Breast epithelium (tissue), 4 donors: ENCODE data around the gene PSMD12. TPM values are rescaled to one million over a fixed set of nuclear protein-coding genes. Genes with fewer than 3 reads are reported as not detected.
"Not testable (repeated sequence)": the region's sequence is repeated elsewhere in the genome, so short reads cannot be mapped to it uniquely, and the experiment has no call there.

Experiments
- DNase-seq, 2 donors: peaks; one replicate each; pipeline ENCODE4 v3.0.0-alpha.2; 2019; ENCODE audit warnings: low spot score in 2 of 2
- H3K27ac ChIP-seq, 2 donors: fragments of 200-600 bp; sonication (generic) in 1 of 2; one replicate each; pipeline ENCODE4 v1.5.1; 2016 to 2019; ENCODE audit warnings: mild to moderate bottlenecking in 1 of 2
- H3K27me3 ChIP-seq, 2 donors: fragments of 200-600 bp; sonication (generic) in 1 of 2; one replicate each; pipeline versions ENCODE4 v1.5.1 to v1.6.0; 2017 to 2019; ENCODE audit warnings: control low read depth in 1 of 2, mild to moderate bottlenecking in 1 of 2
- H3K36me3 ChIP-seq: fragments of 200-600 bp; one replicate; pipeline ENCODE4 v1.5.1; 2019
- H3K4me1 ChIP-seq, 2 donors: fragments of 200-600 bp; sonication (generic); one replicate each; pipeline ENCODE4 v1.5.1; 2016 to 2019; ENCODE audit warnings: control low read depth in 1 of 2
- H3K4me3 ChIP-seq, 3 donors: fragments of 200-600 bp; sonication (generic); 1 replicate in 2 of 3; 2 replicates in 1 of 3; pipeline ENCODE4 v1.5.1; 2016 to 2019; ENCODE audit warnings: mild to moderate bottlenecking in 3 of 3, moderate library complexity in 2 of 3
- H3K9me3 ChIP-seq, 2 donors: fragments of 200-600 bp; sonication (generic) in 1 of 2; one replicate each; pipeline ENCODE4 v1.5.1; 2016 to 2019; ENCODE audit warnings: control low read depth in 1 of 2
- POLR2A ChIP-seq: fragments of 450-650 bp; IDR thresholded peaks from one replicate; pipeline ENCODE4 v1.6.1; 2016; ENCODE audit warnings: antibody characterized with exemption, mild to moderate bottlenecking, moderate library complexity
- POLR2AphosphoS5 ChIP-seq, 3 donors: sonication (generic); formaldehyde crosslinking; IDR thresholded peaks; one replicate each; pipeline ENCODE4 v1.6.1; 2017; ENCODE audit warnings: antibody characterized with exemption in 3 of 3
- intact Hi-C: fragments of 100-400 bp; cut with DNase I; formaldehyde crosslinking; loops from one replicate; pipeline ENCODE4 v1.15.1; 2023; ENCODE audit warnings: low total_unique reads
- total RNA-seq, 3 donors: library from RNA; depleted of rRNA; stranded (reverse); fragments of >200 nt; gene quantifications; one replicate each; pipeline ENCODE4 v1.1.0, GENCODE V29; 2016
- TF ChIP-seq, protein P1 (sequence below), 3 donors: fragments of 450-650 bp; IDR thresholded peaks; one replicate each; pipeline ENCODE4 v1.5.1; 2016 to 2017; ENCODE audit warnings: antibody characterized with exemption in 3 of 3, mild to moderate bottlenecking in 3 of 3, moderate library complexity in 3 of 3

Gene PSMD12
- total RNA-seq, 3 donors from 2014 or later = 21.2 to 33.6 (median 30.5) TPM

DNA sequence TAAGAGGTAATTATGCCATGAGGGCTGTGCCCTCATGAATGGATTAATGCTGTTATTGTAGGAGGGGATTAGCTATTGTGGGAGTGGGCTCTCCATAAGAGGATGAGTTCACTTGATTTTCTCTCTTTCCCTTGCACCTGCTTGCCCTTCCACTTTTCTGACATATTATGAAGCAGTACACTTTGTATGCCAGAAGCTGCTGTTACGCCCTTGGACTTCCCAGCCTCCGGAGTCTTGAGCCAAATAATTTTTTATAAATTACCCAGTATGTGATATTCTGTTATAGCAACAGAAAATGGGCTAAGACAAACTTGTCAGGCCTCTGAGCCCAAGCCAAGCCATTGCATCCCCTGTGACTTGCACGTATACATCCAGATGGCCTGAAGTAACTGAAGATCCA is 38.4 kb downstream of the PSMD12 start:
- no peak for DNase-seq
- Histone ChIP-seq H3K27ac (no peak overlapping the region), H3K27me3 (no peaks in the 10 kb centered on the region), H3K9me3 (peaks cover 0 to 3% of the 10 kb centered on the region in 2 donors), H3K4me1 (no peaks in the 10 kb centered on the region), H3K36me3 (no peaks in the 10 kb centered on the region), H3K4me3 (no peak overlapping the region)
- TF ChIP-seq POLR2A = no peak
- no peak for TF ChIP-seq POLR2AphosphoS5 (IDR thresholded peaks at IDR 0.05)
- TF ChIP-seq, protein P1, sequence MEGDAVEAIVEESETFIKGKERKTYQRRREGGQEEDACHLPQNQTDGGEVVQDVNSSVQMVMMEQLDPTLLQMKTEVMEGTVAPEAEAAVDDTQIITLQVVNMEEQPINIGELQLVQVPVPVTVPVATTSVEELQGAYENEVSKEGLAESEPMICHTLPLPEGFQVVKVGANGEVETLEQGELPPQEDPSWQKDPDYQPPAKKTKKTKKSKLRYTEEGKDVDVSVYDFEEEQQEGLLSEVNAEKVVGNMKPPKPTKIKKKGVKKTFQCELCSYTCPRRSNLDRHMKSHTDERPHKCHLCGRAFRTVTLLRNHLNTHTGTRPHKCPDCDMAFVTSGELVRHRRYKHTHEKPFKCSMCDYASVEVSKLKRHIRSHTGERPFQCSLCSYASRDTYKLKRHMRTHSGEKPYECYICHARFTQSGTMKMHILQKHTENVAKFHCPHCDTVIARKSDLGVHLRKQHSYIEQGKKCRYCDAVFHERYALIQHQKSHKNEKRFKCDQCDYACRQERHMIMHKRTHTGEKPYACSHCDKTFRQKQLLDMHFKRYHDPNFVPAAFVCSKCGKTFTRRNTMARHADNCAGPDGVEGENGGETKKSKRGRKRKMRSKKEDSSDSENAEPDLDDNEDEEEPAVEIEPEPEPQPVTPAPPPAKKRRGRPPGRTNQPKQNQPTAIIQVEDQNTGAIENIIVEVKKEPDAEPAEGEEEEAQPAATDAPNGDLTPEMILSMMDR (IDR thresholded peaks at IDR 0.05) = no peak
- intact Hi-C loops = no loop called here

DNA sequence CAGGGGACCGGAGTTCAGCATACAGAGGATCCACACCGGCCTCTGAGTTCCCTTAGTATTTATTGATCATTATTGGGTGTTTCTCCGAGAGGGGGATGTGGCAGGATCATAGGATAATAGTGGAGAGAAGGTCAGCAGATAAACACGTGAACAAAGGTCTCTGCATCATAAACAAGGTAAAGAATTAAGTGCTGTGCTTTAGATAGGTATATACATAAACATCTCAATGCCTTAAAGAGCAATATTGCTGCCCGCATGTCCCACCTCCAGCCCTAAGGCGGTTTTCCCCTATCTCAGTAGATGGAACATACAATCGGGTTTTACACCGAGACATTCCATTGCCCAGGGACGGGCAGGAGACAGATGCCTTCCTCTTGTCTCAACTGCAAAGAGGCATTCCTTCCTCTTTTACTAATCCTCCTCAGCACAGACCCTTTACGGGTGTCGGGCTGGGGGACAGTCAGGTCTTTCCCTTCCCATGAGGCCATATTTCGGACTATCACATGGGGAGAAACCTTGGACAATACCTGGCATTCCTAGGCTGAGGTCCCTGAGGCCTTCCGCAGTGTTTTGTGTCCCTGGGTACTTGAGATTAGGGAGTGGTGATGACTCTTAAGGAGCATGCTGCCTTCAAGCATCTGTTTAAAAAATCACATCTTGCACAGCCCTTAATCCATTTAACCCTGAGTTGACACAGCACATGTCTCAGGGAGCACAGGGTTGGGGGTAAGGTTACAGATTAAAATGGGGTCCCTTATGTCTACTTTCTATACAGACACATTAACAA is 39.2 kb downstream of the PSMD12 start:
- H3K4me1 ChIP-seq, H3K36me3 ChIP-seq, H3K9me3 ChIP-seq, H3K4me3 ChIP-seq, H3K27me3 ChIP-seq, H3K27ac ChIP-seq, DNase-seq, intact Hi-C loops: not testable (repeated sequence)

DNA sequence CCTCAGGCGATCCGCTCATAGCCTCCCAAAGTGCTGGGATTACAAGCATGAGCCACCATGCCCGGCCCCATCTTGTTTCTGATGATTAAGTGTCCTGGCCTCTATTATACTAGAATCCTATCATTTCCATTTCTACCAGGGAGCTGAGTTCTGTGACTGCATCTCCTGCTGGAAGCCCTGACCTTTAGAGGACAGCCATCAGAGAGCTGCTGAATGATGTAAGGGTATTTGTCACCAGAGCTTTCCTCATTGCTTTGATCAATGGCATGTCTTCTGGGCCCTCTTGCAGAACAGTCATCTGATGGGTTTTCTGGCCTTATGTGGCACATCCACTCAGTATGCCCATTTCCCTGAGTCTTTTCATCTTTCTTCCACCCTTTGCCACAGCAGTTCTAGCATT is 39.9 kb downstream of the PSMD12 start:
- Histone ChIP-seq H3K36me3 (no peaks in the 10 kb centered on the region), H3K27me3 (no peaks in the 10 kb centered on the region), H3K9me3 (peaks cover 0 to 3% of the 10 kb centered on the region in 2 donors), H3K4me3 (no peak overlapping the region), H3K4me1 (no peaks in the 10 kb centered on the region), H3K27ac (no peak overlapping the region)
- intact Hi-C loops = no loop called here
- TF ChIP-seq, protein P1 (IDR thresholded peaks at IDR 0.05) = no peak
- TF ChIP-seq POLR2A = no peak
- TF ChIP-seq POLR2AphosphoS5 (IDR thresholded peaks at IDR 0.05) = no peak
- DNase-seq = no peak

DNA sequence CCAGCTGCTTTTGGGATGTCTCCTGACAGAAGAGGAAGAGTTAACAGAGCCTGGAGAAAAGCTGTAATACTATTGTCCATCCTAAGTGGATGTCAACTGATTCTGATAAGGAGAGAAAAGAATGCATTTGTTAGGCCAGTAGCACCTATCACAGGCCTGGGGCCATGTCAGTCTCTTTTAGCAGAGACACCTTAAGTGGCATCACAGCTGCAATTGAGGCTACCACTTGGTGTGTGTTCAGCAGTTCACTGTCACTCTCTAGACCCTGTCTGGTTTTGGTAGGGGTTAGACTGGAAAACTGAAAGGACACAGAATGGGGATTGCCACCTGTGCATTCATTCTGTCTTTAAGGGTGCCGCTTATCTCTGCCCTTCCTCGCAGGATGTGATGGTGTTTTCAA is 42.0 kb downstream of the PSMD12 start:
- Histone ChIP-seq H3K27me3 (no peaks in the 10 kb centered on the region), H3K4me1 (no peaks in the 10 kb centered on the region), H3K36me3 (no peaks in the 10 kb centered on the region), H3K27ac (no peak overlapping the region), H3K4me3 (no peak overlapping the region), H3K9me3 (peaks cover 0 to 3% of the 10 kb centered on the region in 2 donors)
- TF ChIP-seq POLR2A = no peak
- intact Hi-C loops = no loop called here
- no peak for DNase-seq

DNA sequence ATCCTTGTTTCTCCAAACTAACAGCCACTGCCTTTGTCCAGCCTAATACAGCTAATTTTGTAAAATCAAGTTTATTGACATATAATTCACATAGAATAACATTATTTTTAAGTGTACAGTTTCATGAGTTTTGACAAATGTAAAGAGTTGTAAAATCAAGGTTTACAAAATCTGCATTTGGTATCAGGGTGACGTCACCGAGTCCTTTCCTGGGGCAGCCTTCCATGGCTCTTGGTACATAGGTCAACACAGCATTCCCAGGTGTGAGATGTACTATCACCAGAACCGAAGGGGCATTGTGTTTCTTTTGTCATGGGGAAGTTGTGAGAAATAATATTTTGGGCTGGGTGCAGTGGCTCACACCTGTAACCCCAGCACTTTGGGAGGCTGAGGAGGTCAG is 42.9 kb downstream of the PSMD12 start:
- H3K27me3 ChIP-seq = no peaks in the 10 kb centered on the region
- TF ChIP-seq POLR2A = no peak
- TF ChIP-seq, protein P1 (IDR thresholded peaks at IDR 0.05) = no peak
- no peak for TF ChIP-seq POLR2AphosphoS5 (IDR thresholded peaks at IDR 0.05)
- H3K4me3 ChIP-seq = no peak overlapping the region
- intact Hi-C loops = no loop called here
- DNase-seq = no peak
- H3K4me1 ChIP-seq = no peaks in the 10 kb centered on the region
- H3K36me3 ChIP-seq = no peaks in the 10 kb centered on the region
- H3K9me3 ChIP-seq = peaks cover 0 to 3% of the 10 kb centered on the region in 2 donors
- no peak overlapping the region for H3K27ac ChIP-seq

DNA sequence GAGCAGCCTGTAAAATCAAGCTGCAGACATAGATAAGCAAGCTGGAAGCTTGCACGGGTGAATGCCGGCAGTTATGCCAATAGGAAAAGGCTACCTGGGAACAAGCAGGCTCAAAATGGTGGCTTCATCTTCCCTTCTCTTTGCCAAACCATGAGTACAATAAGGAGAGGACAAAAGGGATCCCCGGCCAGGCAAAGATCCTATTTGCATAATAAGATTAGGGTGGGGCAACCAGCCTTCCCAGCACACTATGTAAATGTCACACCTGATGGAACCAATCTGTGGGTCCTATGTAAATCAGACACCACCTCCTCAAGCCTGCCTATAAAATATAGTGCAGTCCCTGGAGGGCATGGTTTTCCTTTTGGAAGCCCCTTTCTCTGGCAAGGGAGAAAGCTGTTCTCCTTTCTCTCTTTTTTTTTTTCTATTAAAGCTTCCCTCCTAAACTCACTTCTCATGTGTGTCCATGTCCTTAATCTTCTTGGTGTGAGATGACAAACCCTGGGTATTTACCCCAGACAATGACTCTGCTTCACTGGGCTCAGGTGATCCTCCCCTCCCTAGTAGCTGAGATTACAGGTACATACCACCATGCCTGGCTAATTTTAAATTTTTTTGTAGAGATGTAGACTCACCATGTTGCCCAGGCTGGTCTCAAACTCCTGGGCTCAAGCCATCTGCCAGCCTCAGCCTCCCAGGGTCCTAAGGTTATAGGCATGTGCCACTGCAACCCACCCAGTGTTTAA is 44.2 kb downstream of the PSMD12 start:
- no peak for TF ChIP-seq POLR2AphosphoS5 (IDR thresholded peaks at IDR 0.05)
- no peak for TF ChIP-seq POLR2A
- TF ChIP-seq, protein P1 (IDR thresholded peaks at IDR 0.05) = no peak
- no peaks in the 10 kb centered on the region for H3K4me1 ChIP-seq
- no peaks in the 10 kb centered on the region for H3K9me3 ChIP-seq
- H3K27me3 ChIP-seq = no peaks in the 10 kb centered on the region
- no peaks in the 10 kb centered on the region for H3K36me3 ChIP-seq
- intact Hi-C loops = no loop called here
- H3K27ac ChIP-seq = no peak overlapping the region
- no peak overlapping the region for H3K4me3 ChIP-seq
- no peak for DNase-seq

DNA sequence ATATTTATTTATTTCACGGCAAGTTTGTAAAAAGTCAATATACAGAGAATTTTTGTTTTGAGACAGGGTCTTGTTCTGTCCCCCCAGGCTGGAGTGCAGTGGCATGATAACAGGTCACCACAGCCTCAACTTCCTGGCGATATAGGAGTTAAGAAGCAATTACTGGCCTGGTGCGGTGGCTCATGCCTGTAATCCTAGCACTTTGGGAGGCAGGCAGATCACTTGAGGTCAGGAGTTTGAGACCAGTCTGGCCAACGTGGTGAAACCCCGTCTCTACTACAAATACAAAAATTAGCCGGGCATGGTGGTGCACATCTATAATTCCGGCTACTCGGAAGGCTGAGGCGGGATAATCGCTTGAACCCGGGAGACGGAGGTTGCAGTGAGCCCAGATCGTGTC is 44.9 kb downstream of the PSMD12 start:
- H3K27me3 ChIP-seq, intact Hi-C loops, H3K4me1 ChIP-seq, H3K27ac ChIP-seq, DNase-seq, H3K9me3 ChIP-seq, H3K36me3 ChIP-seq, H3K4me3 ChIP-seq: not testable (repeated sequence)
